Measurements from ENCODE around the gene DAPK2.

Gene DAPK2

DNA sequence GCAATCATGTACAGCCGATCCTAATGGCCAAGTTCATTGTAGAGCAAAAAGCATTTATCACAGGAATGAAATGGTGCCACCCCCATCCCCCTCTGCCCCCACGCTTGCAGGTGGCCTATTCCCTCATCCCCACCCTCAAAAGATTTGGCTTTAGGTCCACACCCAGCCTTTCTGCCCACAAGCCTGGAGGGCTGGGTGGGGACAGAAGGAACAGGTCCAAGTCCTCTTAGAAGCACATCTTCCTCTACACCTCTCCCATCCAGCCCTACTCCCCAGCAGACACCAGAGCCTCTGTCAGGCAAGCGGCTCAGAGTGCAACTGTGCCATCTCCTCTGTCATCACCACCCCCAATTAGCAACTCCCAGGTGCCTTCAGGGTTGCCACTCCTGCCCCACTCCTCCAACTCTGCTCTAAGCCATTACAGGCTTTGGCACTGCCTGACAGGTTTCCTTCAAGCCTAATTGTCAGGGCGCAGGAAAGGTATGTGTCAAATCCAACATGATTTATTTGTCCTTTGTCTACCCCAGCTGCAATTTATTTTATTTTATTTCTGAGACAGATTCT, 49.4 kb downstream of the DAPK2 start:
- DNase-seq (ENCODE audit: low read depth): no peak

DNA sequence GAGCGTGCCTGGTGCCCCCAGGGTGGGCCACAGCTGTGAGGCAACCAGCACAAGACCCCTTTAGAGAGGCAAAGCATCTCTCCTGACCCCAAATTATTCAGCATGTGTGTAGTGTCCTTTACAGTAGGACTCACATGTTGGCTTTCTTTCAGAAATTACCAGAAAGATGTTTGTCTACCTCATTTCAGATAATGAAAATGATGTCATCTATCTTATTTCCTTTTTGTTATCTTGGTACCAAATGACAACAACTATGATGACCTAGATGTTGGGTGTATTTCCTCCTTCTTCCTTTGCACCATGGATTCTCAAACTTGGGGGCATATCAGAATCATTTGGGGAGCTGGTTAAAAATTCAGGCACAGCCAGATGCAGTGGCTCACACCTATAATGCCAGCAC, 50.5 kb downstream of the DAPK2 start:
- no peak for DNase-seq (ENCODE audit: low read depth)

DNA sequence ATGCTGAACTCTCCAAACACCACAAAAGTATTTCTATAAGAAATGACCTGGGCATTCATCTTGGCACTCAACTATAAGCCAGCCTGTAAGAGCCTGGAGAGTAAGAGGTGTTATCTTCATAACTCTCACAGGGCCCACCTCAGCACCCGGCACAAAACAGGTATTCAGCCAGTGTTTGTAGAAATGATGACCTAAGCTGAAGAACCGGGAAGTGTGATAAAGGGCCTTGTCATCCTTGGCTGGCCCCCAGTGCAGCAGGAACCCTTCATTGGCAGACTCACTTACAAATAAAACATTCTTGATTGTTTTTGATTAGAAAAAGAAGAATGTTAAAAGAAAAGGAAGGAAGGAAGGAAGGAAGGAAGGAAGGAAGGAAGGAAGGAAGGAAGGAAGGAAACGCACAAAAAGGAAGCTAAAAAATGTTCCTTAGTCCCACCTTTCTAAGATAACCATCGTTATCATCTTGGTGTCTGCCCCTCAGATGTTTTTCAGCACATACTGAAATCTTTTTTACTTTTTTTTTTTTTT, 52.1 kb downstream of the DAPK2 start:
- no peak for DNase-seq (ENCODE audit: low read depth)

GRCh38 chr15:63992300-63992699, 54.0 kb downstream of the DAPK2 start:
- no peak for DNase-seq (ENCODE audit: low read depth)

DNA sequence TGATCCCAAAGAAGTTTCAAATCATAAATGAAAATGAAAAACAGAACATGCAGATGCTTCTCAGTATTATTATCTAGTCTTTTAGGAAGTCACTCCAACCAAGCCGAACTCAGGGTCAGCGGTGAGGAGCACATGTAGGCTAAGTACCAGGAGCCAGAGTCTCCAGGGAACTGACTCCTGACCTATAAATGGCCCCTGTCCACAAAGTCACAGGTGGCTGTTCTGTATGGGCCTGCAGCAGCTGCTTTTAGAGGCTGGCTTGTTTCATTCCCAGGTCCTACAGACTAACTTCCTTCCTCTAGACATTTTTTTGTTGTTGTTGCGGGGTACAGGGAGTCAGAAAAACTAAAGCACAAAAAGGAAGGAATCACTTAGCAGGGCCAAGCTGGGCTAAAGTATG, 54.6 kb downstream of the DAPK2 start:
- no peak for DNase-seq (ENCODE audit: low read depth)

- DNase-seq (ENCODE audit: low read depth): no peak
Measured at GRCh38 chr15:63990454-63990853, 55.8 kb downstream of the DAPK2 start.

GRCh38 chr15:63987796-63988378, 58.4 kb downstream of the DAPK2 start:
- DNase-seq (ENCODE audit: low read depth): no peak

GRCh38 chr15:63986751-63987341, 59.4 kb downstream of the DAPK2 start:
- DNase-seq (ENCODE audit: low read depth): no peak

DNA sequence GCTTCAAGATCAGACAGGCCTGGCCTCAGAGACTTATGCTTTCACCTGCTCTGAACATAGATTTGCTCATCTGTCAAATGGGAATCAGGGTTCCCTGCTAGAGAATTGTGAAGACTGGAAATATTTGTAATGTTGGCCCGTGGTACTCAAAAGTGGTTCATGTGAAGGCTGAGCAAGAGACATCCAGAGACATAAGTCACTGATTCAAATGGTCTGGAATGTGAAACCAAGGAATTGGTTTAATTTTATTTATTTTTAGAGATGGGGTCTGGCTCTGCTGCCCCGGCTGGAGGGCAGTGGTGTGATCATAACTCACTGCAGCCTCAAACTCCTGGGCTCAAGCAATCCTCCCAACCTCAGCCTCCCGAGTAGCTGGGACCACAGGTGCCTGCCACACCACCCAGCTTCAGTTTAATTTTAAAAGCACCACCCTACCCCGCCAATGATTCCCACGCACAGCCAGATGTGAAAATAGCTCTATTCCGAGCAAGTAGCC, 60.1 kb downstream of the DAPK2 start:
- DNase-seq (ENCODE audit: low read depth): no peak

GRCh38 chr15:63985221-63986184, 60.8 kb downstream of the DAPK2 start:
- no peak for DNase-seq (ENCODE audit: low read depth)

DNA sequence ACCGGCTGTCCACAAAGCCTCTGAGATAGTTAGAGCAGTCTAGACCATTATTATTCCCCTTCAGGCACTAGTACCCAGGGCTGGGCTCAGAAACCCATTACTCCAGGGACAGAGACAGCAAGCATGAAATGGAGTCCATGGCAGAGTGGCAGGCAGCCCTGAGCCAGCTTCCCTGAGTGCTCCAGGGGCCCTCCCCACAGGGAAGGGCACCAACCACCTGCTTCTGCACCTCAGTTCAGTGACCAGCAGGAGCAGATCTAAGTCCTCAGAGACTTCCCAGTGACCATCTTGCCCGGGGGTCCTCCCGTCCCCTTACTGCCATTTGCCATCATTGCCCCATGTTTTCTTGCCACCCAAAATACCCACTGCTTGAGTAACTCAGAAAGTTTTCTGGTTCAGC, 62.0 kb downstream of the DAPK2 start:
- DNase-seq (ENCODE audit: low read depth): no peak

DNA sequence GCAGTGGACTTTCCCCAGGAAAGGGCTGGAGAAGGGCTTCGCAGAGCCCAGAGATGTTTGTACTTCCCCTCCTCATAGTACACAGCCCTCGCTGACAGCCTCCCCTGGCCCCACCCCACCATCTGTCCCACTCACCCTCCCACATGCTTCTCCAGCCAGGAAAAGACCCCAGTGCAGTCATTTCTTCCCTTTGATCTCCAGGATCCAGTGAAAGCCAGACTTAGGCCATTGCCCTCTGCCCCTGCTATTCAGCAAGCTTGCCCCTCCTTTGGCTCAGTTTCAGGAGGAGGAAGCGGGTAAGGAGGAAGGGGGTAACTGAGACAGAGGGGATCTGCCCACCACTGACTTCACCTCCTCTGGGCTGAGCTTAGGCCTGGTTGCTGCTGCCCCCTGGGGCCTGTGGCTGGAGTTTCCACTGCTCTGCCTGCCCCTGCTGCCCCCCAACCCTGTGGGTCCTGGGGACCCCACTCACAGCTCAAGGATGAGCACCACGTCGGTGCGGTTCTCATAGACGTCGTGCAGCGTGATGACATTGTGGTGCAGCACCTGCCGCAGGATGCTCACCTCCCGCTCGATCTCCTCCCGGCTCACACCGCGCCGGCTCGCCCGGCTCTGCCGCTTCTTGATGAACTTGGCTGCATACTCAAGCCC, 63.1 kb downstream of the DAPK2 start:
- DNase-seq (ENCODE audit: low read depth): no peak

DNA sequence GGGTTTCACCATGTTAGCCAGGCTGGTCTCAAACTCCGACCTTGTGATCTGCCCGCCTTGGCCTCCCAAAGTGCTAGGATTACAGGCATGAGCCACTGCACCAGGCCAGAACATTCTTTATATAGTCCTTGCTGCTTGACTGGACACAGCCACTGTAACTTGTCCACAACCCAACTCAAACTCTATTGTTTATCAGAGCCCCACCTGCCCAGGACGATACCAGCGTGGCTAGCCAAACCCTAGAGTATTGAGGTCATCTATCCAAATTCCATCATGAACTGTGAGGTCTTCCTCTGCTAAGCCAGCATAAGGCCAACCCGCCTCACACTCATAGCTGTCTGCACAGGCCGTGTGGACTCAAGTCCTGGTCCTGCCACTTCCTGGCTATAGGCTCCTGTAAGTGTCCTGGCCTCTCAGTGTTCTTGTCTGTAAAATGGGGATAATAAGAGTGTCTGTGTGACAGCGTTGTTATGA, 63.9 kb downstream of the DAPK2 start:
- no peak for DNase-seq (ENCODE audit: low read depth)

DNA sequence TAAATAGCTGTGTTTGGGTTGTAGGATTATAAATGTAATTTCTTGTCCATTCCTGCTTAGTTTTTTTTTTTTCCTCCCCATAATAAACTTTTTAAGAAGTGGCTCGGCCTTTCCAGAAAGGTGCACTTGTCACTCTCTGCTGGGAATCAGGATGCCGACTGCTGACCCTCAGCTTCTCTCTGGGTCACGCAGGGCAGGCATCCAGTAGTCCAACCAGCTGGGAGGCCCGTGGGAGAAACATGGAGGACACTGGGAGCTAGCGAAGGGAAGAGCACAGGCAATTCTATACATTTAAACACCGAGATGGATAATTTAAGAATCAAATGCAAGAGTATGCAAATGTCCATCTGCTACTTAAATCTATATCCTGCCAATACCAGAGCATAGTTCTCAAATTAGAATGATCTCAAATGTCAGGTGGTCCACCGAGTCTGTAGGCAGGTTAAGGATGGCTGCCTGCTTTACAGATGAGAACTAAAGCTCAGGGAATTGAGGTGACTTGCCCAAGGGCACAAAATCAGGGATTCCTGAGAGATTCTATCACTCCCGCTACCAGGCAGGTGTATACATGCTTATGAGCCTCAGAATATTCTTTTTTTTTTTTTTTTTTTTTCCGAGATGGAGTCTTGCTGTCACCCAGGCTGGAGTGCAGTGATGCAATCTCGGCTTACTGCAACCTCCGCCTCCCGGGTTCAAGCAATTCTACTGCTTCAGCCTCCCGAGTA, 64.5 kb downstream of the DAPK2 start:
- DNase-seq (ENCODE audit: low read depth): no peak

- DNase-seq (ENCODE audit: low read depth): no peak
Measured at GRCh38 chr15:63979262-63979793, 67.0 kb downstream of the DAPK2 start.

DNA sequence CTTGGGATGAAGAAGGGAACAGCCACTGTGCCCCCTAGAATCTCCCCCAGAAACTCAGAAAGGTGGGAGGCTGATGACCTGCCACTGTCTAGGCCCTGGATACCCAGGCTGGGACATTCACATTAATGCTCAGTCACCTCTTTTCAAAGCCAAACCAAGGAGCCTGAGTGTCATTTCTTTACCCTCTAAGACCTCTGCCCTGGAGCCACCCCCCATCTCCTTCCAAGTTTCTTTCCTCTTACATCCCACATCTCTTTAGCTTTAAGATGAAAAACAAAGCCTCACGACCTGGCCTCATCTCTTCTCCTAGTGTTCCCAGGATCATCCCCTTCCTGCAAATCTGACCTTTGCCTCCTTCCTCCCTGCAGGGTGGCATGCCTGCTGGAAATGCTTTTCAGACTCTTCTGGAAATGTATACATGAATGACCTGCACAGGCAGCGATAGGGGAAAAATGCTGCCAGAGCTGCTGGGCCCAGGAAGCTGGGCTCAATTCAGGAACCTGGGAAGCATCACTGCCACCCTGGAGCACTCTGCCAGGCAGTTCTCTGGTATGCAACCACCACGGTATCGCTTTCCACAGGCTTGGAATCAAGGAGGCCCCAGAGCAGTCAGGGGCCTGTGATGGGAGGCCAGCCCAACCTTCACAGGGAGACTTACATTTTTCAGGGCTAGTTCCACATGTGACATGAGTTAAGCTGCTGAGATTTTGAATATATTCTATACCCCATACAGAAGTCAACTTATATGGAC, 67.6 kb downstream of the DAPK2 start:
- no peak for DNase-seq (ENCODE audit: low read depth)

- no peak for DNase-seq (ENCODE audit: low read depth)
Measured at GRCh38 chr15:63977119-63977518, 69.2 kb downstream of the DAPK2 start.

DNA sequence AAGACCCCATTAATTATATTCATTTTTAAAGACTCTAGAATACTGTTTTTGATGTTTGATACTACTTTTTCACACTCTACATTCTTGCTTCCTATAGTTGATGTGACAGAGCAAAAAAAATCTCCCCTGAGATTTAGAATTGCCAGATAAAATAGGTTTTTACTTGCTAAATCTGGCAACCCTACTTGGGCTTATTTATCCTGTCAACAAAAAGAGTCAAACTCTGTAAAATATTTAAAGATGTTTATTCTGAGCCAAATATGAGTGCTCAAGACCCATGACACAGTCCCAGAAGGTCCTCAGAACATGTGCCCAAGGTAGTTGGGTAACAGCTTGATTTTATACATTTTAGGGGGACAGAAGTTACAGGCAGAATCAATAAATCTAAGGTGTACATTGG, 72.3 kb downstream of the DAPK2 start:
- no peak for DNase-seq (ENCODE audit: low read depth)

DNA sequence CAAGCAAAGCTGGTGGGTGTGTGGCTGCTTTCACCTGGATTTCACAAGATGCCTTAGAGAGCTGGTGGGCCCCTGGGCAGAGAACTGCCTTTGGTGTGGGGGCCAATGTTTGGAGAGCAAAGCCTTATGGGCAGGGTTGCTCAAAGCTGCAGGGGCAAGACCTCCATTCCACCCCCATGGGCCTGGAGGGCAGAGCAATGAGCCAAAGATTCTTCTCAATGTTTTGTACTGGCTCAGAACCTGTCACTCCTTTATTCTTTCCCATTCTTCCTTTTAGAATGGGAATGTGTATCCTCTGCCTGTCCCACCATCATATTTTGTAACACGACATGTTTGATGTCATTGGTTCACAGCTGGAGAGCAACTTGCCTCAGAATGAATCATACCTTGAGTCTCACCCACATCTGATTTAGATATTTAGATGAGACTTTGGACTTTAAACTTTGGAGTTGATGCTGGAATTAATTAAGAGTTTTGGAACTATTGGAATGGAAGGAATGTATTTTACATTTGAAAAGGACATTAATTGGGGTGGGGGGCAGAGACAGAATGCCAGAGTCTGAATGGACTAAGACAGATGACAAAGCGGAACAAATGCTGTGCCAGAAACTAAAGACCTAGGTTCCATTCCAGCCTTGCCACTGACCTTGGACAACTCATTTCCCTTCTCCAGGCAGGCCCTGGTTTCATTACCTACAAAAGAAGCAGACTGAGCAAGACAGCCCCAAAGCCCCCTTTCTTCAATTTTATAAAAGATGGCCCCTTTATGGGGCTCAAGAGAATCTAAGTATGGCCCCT, 72.9 kb downstream of the DAPK2 start:
- DNase-seq (ENCODE audit: low read depth): peak; percentile 20

Measured in non-pigmented ciliary epithelial cell (primary cell).